PFSK-1 (cell line): ENCODE results near the gene EAPP.

Experiments used
- FOXP2 ChIP-seq: optimal IDR thresholded peaks from 2 replicates; pipeline ENCODE3; 2011; ENCODE audit warnings: borderline replicate concordance, control low read depth, inconsistent platforms; ENCODE audit not compliant: insufficient read depth; ENCODE audit errors: extremely low read length, extremely low read depth
- POLR2AphosphoS5 ChIP-seq: IDR thresholded peaks from 2 replicates; pipeline ENCODE4 v1.6.1; 2012; ENCODE audit warnings: low read depth, mild to moderate bottlenecking, control low read depth, low read length, moderate library complexity
- REST ChIP-seq, 2 experiments: IDR thresholded peaks; 2 replicates each; pipeline versions ENCODE4 v1.6.1 to v1.8.0; 2011 to 2012; ENCODE audit warnings: low read depth in 2 of 2, low read length in 2 of 2, control low read depth in 1 of 2, inconsistent platforms in 1 of 2, mild to moderate bottlenecking in 1 of 2, moderate library complexity in 1 of 2; ENCODE audit not compliant: insufficient read depth in 1 of 2
- SIN3A ChIP-seq: IDR thresholded peaks from 2 replicates; pipeline ENCODE4 v1.6.1; 2012; ENCODE audit warnings: mild to moderate bottlenecking, low read length, moderate library complexity, borderline replicate concordance; ENCODE audit not compliant: insufficient read depth
- TAF1 ChIP-seq: IDR thresholded peaks from 2 replicates; pipeline ENCODE4 v1.6.1; 2012; ENCODE audit warnings: low read length, control low read depth, borderline replicate concordance; ENCODE audit not compliant: insufficient read depth

- no peak for TF ChIP-seq POLR2AphosphoS5
- no peak for TF ChIP-seq REST (IDR thresholded peaks at IDR 0.05; ENCODE audit: insufficient read depth in 1 of 2, low read depth in 2 of 2, low read length in 2 of 2)
- TF ChIP-seq TAF1, result no peak
- no peak for TF ChIP-seq FOXP2
- no peak for TF ChIP-seq SIN3A
Observed at GRCh38 chr14:34568803-34569202, 29.3 kb upstream of the EAPP start.
